Activated CD8-positive, alpha-beta memory T cell treated with anti-CD3 and anti-CD28 coated beads, Interleukin-2, amount 50 U/mL, for 4 hours (primary cell): ENCODE results near the gene KCND2.

Experiments used
- DNase-seq: peaks from one replicate; pipeline ENCODE4 v3.0.0-alpha.2; 2020

The KCND2 gene

GRCh38 chr7:120311028-120311788 lies 38.2 kb downstream of the KCND2 start:
- DNase-seq = no peak

GRCh38 chr7:120320218-120320961 lies 47.4 kb downstream of the KCND2 start:
- DNase-seq = no peak

- DNase-seq = no peak
Observed at GRCh38 chr7:120327054-120327453, 54.1 kb downstream of the KCND2 start.

- DNase-seq = no peak
Observed at GRCh38 chr7:120332433-120332832, 59.5 kb downstream of the KCND2 start.

GRCh38 chr7:120334475-120334874 lies 61.5 kb downstream of the KCND2 start:
- no peak for DNase-seq

- no peak for DNase-seq
Observed at GRCh38 chr7:120337308-120337907, 64.4 kb downstream of the KCND2 start.

GRCh38 chr7:120344276-120344675 lies 71.3 kb downstream of the KCND2 start:
- no peak for DNase-seq

- no peak for DNase-seq
Observed at GRCh38 chr7:120353171-120353570, 80.2 kb downstream of the KCND2 start.

GRCh38 chr7:120360918-120361317 lies 87.9 kb downstream of the KCND2 start:
- no peak for DNase-seq

GRCh38 chr7:120363414-120363813 lies 90.4 kb downstream of the KCND2 start:
- DNase-seq = no peak

GRCh38 chr7:120370954-120371353 lies 98.0 kb downstream of the KCND2 start:
- DNase-seq = no peak

- no peak for DNase-seq
Observed at GRCh38 chr7:120373174-120373573, 100.2 kb downstream of the KCND2 start.

GRCh38 chr7:120394595-120394994 lies 121.6 kb downstream of the KCND2 start:
- DNase-seq = no peak

GRCh38 chr7:120395526-120396019 lies 122.6 kb downstream of the KCND2 start:
- no peak for DNase-seq

- no peak for DNase-seq
Observed at GRCh38 chr7:120398284-120399000, 125.5 kb downstream of the KCND2 start.

- DNase-seq = no peak
Observed at GRCh38 chr7:120400806-120401455, 128.0 kb downstream of the KCND2 start.

GRCh38 chr7:120402079-120402767 lies 129.2 kb downstream of the KCND2 start:
- DNase-seq = no peak

- DNase-seq = no peak
Observed at GRCh38 chr7:120402801-120403200, 129.8 kb downstream of the KCND2 start.

GRCh38 chr7:120404042-120404441 lies 131.1 kb downstream of the KCND2 start:
- DNase-seq = no peak

- no peak for DNase-seq
Observed at GRCh38 chr7:120405652-120406051, 132.7 kb downstream of the KCND2 start.

- DNase-seq = no peak
Observed at GRCh38 chr7:120407010-120407409, 134.0 kb downstream of the KCND2 start.
